OCI-LY7 (cell line): Measurements from ENCODE around the gene CFB.

ENCODE experiments used
- EZH2phosphoT487 ChIP-seq: fragments of 200-600 bp; sonication (generic); IDR thresholded peaks from 2 replicates; pipeline ENCODE4 v1.6.1; 2018; ENCODE audit warnings: low read depth, borderline replicate concordance, mild to moderate bottlenecking, mixed run types, antibody characterized with exemption, low read length, moderate library complexity, mixed read lengths
- TF ChIP-seq, protein P1 (sequence below): fragments of 200-600 bp; sonication (generic); conservative IDR thresholded peaks from 2 replicates; pipeline ENCODE4 v1.5.1; 2014; ENCODE audit warnings: mild to moderate bottlenecking, antibody characterized with exemption, low read length, moderate library complexity, mixed read lengths

DNA sequence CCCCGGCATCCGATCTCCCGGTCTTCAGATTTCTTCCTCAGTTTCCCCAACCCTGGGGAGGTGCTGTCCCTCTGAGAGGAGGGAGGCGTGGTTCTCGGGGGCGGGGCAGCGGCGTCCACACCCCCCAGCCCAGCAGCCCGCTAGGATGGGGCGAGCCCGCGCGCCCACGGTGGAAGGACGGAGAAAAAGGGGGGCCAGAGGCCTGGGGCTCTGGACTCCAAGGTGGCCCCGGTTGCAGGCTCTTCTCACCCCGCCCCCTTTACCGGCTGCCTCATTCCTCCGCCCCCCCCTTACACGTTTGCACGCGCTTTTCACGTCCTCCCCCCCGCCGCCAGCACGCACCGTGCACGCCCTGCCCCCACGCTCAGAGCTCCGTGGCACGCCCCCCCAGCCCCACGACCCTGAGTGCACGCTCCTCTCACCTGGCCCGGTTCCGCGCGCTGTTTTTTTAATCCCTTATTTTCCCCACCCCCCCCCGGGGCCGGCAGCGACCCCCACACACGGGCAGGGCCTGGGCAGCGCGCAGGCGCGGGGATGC is 44.4 kb upstream of the CFB start:
- TF ChIP-seq, protein P1, sequence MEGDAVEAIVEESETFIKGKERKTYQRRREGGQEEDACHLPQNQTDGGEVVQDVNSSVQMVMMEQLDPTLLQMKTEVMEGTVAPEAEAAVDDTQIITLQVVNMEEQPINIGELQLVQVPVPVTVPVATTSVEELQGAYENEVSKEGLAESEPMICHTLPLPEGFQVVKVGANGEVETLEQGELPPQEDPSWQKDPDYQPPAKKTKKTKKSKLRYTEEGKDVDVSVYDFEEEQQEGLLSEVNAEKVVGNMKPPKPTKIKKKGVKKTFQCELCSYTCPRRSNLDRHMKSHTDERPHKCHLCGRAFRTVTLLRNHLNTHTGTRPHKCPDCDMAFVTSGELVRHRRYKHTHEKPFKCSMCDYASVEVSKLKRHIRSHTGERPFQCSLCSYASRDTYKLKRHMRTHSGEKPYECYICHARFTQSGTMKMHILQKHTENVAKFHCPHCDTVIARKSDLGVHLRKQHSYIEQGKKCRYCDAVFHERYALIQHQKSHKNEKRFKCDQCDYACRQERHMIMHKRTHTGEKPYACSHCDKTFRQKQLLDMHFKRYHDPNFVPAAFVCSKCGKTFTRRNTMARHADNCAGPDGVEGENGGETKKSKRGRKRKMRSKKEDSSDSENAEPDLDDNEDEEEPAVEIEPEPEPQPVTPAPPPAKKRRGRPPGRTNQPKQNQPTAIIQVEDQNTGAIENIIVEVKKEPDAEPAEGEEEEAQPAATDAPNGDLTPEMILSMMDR = no peak
- no peak for TF ChIP-seq EZH2phosphoT487
